HuH-7 (cell line): ENCODE results near the gene IL36G.

Experiments
- DNase-seq: peaks from one replicate; pipeline ENCODE4 v3.0.0; 2011; ENCODE audit warnings: low spot score

The IL36G gene

GRCh38 chr2:112972423-112973086, 5.3 kb upstream of the IL36G start:
- DNase-seq, result no peak

GRCh38 chr2:112973156-112973555, 4.7 kb upstream of the IL36G start:
- no peak for DNase-seq

GRCh38 chr2:112979731-112980130, 1.9 kb downstream of the IL36G start:
- no peak for DNase-seq

- no peak for DNase-seq
Observed at GRCh38 chr2:112980537-112980936, 2.7 kb downstream of the IL36G start.

GRCh38 chr2:112985090-112985489, 7.3 kb downstream of the IL36G start:
- DNase-seq, result no peak

GRCh38 chr2:112989611-112990010, 11.8 kb downstream of the IL36G start:
- no peak for DNase-seq

GRCh38 chr2:112993831-112994230, 16.0 kb downstream of the IL36G start:
- no peak for DNase-seq

- no peak for DNase-seq
Observed at GRCh38 chr2:112994648-112995047, 16.8 kb downstream of the IL36G start.

GRCh38 chr2:112995346-112995920, 17.6 kb downstream of the IL36G start:
- DNase-seq, result no peak

- DNase-seq, result no peak
Observed at GRCh38 chr2:112996635-112997034, 18.8 kb downstream of the IL36G start.

- DNase-seq, result no peak
Observed at GRCh38 chr2:112997151-112997550, 19.3 kb downstream of the IL36G start.

GRCh38 chr2:113000436-113000835, 22.6 kb downstream of the IL36G start:
- no peak for DNase-seq

GRCh38 chr2:113002677-113003076, 24.9 kb downstream of the IL36G start:
- DNase-seq, result no peak

- DNase-seq, result no peak
Observed at GRCh38 chr2:113005030-113005509, 27.3 kb downstream of the IL36G start, which contains the start of gene IL36A. Gene IL36A, plus strand, starts transcription at chr2:113005459. Its CDS starts 413 bp downstream, at chr2:113005872.

GRCh38 chr2:113007250-113007649, 29.4 kb downstream of the IL36G start:
- DNase-seq, result no peak

- DNase-seq, result no peak
Observed at GRCh38 chr2:113009622-113010021, 31.8 kb downstream of the IL36G start.

GRCh38 chr2:113010088-113010487, 32.3 kb downstream of the IL36G start:
- no peak for DNase-seq

GRCh38 chr2:113011108-113011507, 33.3 kb downstream of the IL36G start:
- DNase-seq, result no peak

- DNase-seq, result no peak
Observed at GRCh38 chr2:113012436-113013335, 34.9 kb downstream of the IL36G start.

GRCh38 chr2:113013336-113013661, 35.5 kb downstream of the IL36G start:
- DNase-seq, result no peak

GRCh38 chr2:113014067-113014466, 36.3 kb downstream of the IL36G start:
- DNase-seq, result no peak

- DNase-seq, result no peak
Observed at GRCh38 chr2:113015042-113015441, 37.2 kb downstream of the IL36G start.

GRCh38 chr2:113015655-113016054, 37.8 kb downstream of the IL36G start:
- no peak for DNase-seq
